Mucosa of stomach (tissue), 1 donor: ENCODE measurements around the gene TC2N.
"Not testable (repeated sequence)": the region's sequence is repeated elsewhere in the genome, so short reads cannot be mapped to it uniquely, and the experiment has no call there.

Source experiments
- H3K27me3 ChIP-seq: one replicate; pipeline ENCODE4 v1.7.0; 2013; ENCODE audit warnings: mild to moderate bottlenecking, low read length; ENCODE audit not compliant: control insufficient read depth, insufficient read depth
- H3K36me3 ChIP-seq: one replicate; pipeline ENCODE4 v1.7.0; 2013; ENCODE audit warnings: low read length; ENCODE audit not compliant: control insufficient read depth, insufficient read depth
- H3K4me1 ChIP-seq: one replicate; pipeline ENCODE4 v1.7.0; 2013; ENCODE audit warnings: mild to moderate bottlenecking, low read length; ENCODE audit not compliant: control insufficient read depth, insufficient read depth
- H3K4me3 ChIP-seq: one replicate; pipeline ENCODE4 v1.7.0; 2013; ENCODE audit warnings: low read length
- H3K9ac ChIP-seq: one replicate; pipeline ENCODE4 v1.7.0; 2013; ENCODE audit warnings: mild to moderate bottlenecking, low read length, moderate library complexity
- H3K9me3 ChIP-seq: one replicate; pipeline ENCODE4 v1.7.0; 2013; ENCODE audit warnings: mild to moderate bottlenecking, low read length, moderate library complexity; ENCODE audit not compliant: control insufficient read depth
- donor health status: Pancreatic carcinoma.

Gene TC2N

DNA sequence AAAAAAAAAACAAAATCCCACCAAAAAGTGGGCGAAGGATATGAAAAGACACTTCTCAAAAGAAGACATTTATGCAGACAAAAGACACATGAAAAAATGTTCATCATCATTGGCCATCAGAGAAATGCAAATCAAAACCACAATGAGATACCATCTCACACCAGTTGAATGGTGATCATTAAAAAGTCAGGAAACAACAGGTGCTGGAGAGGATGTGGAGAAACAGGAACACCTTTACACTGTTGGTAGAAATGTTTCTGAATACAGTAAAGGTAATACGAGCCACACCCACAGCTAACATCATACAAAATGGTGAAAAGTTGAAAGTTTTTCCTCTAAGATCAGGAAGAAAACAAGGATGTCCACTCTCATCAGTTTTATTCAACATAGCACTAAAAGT is 127.5 kb downstream of the TC2N start:
- H3K4me3 ChIP-seq, H3K27me3 ChIP-seq, H3K9me3 ChIP-seq, H3K36me3 ChIP-seq, H3K9ac ChIP-seq: not testable (repeated sequence)
- peaks cover 24% of the 10 kb centered on the region for H3K4me1 ChIP-seq

DNA sequence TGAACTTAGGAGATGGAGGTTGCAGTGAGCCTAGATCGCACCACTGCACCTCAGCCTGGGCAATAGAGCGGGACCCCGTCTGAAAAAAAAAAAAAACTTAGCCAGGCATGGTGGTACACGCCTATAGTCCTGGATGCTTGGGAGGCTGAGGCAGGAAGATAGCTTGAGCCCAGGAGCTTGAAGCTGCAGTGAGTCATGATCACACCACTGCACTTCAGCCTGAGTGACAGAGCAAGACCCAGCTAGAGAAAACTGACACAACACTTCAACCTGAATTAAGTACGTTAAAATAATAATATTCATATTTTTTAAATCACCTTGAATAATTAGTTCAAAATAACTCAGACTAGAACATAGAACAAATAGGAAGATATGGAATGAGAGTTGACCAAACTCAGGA is 129.7 kb downstream of the TC2N start:
- no peaks in the 10 kb centered on the region for H3K9me3 ChIP-seq
- no peak overlapping the region for H3K9ac ChIP-seq
- H3K4me3 ChIP-seq: no peak overlapping the region
- no peaks in the 10 kb centered on the region for H3K27me3 ChIP-seq
- no peaks in the 10 kb centered on the region for H3K36me3 ChIP-seq
- peaks cover 2% of the 10 kb centered on the region for H3K4me1 ChIP-seq

DNA sequence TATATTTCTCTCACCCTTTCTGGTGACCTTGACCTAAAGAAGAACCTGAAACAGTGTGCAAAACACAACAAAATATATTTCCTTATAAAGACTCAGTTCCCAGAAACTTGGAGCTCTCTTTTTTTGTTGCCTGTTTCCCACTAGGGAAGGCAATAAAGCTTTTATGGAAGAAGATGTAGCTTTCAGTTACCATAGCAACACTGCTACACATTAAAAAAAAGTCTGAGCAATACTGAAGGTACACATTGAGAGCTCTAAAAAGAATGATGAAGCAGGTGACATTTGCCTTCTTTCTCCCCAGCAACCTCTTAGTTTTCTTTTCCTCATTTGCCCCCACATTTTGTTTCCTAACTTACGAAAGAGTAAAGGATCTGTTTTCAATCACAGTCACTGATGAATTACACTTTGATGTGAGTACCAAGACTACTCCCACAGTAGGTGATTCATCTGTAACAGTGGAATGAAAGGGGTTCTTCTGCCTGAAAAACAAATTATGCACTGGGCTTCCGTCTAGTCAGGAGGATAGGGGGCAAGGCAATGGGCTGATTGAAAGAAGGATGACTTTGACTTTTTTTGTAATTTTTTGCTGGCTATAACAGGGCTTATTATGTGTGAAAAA is 134.4 kb downstream of the TC2N start:
- H3K4me3 ChIP-seq: no peak overlapping the region
- H3K4me1 ChIP-seq: peaks cover 7% of the 10 kb centered on the region
- no peak overlapping the region for H3K9ac ChIP-seq
- H3K27me3 ChIP-seq: no peaks in the 10 kb centered on the region
- H3K9me3 ChIP-seq: no peaks in the 10 kb centered on the region
- no peaks in the 10 kb centered on the region for H3K36me3 ChIP-seq

- Histone ChIP-seq H3K9ac (no peak overlapping the region), H3K4me3 (no peak overlapping the region), H3K27me3 (no peaks in the 10 kb centered on the region)
Measured at GRCh38 chr14:91732439-91732838, 134.9 kb downstream of the TC2N start.

DNA sequence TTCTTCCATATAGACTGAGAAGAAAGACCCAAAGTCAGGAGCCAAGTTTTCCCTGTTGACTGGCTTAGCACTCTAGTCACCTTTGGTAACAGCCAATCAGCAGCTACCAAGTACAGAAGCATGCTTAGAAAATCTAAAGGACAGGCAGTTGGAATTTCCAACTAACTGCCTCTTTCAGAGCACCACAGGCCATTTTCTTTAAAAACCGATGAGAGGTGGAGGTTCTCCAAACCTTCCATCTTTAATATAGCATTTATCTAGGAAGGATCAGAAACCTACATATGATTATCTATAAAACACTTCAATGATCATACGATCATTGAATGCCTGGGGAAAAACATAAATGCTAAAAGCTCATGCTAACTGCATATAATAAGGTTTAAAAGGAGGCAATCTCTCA is 135.3 kb downstream of the TC2N start, which contains the start of gene CATSPERB:
TSS of gene CATSPERB (minus strand) at position 101 of the 400 bp plus-strand sequence. CDS start 2,607 bp downstream, outside the sequence.
- no peak within 1 kb of the TSS for H3K9ac ChIP-seq

More at GRCh38 chr14:91732439-91732838, 134.9 kb downstream of the TC2N start:
- no peaks in the 10 kb centered on the region for H3K36me3 ChIP-seq
- no peaks in the 10 kb centered on the region for H3K9me3 ChIP-seq
- peaks cover 7% of the 10 kb centered on the region for H3K4me1 ChIP-seq

GRCh38 chr14:91731018-91731417 is 136.3 kb downstream of the TC2N start:
- Histone ChIP-seq H3K4me1 (peaks cover 7% of the 10 kb centered on the region), H3K27me3 (no peaks in the 10 kb centered on the region), H3K9me3 (no peaks in the 10 kb centered on the region), H3K36me3 (no peaks in the 10 kb centered on the region), H3K9ac (no peak overlapping the region), H3K4me3 (no peak overlapping the region)

More for the DNA sequence above, 135.3 kb downstream of the TC2N start, which contains the start of gene CATSPERB:
- Histone ChIP-seq H3K4me3 (no peak within 1 kb of the TSS), H3K27me3 (no peaks in the 10 kb centered on the region), H3K9me3 (no peaks in the 10 kb centered on the region), H3K4me1 (peaks cover 7% of the 10 kb centered on the region), H3K36me3 (no peaks in the 10 kb centered on the region)

- no peaks in the 10 kb centered on the region for H3K27me3 ChIP-seq
- no peaks in the 10 kb centered on the region for H3K9me3 ChIP-seq
- no peak overlapping the region for H3K4me3 ChIP-seq
- peaks cover 7% of the 10 kb centered on the region for H3K4me1 ChIP-seq
- H3K9ac ChIP-seq: no peak overlapping the region
- H3K36me3 ChIP-seq: no peaks in the 10 kb centered on the region
Measured at GRCh38 chr14:91729756-91730155, 137.6 kb downstream of the TC2N start.
